Measurements from ENCODE around the gene MYO9A. TPM values are rescaled to one million over a fixed set of nuclear protein-coding genes. Genes with fewer than 3 reads are reported as not detected.

Gene MYO9A
- total and polyA plus RNA-seq, 3 experiments from 2014 or later = 20.3 to 22.2 (median 22.0) TPM

DNA sequence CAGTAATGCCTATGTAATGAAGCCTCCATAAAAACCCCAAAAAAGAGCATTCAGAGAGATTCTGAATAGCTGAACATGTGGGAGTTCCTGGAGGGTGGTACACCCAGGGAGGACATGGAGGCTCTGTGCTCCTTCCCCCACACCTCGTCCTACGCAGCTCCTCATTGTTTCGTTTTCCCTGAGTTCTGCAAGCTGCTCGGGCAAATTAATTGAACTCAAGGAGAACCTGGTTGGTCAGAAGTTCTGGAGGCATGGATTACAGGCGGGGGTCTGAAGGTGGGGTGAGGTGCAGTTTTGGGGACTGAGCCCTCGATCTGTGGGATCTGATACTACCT, 142.2 kb downstream of the MYO9A start:
- peaks cover 0 to 43% (median 6%) of the 10 kb centered on the region in 3 donors for H3K36me3 Mint-ChIP-seq
- H3K4me3 Mint-ChIP-seq = no peak overlapping the region
- Histone ChIP-seq H3K4me1 (ENCODE audit: insufficient read depth, low read length) (no peaks in the 10 kb centered on the region), H3K4me3 (ENCODE audit: low read length) (no peak overlapping the region), H3K27ac (ENCODE audit: low read depth, low read length) (no peak overlapping the region), H3K9me3 (ENCODE audit: low read length) (no peaks in the 10 kb centered on the region), H3K36me3 (ENCODE audit: insufficient read depth, low read length) (no peaks in the 10 kb centered on the region), H3K27me3 (ENCODE audit: insufficient read depth, low read length, poor library complexity, severe bottlenecking) (no peaks in the 10 kb centered on the region)
- DNase-seq = no peak
- H3K27ac Mint-ChIP-seq = peak overlapping the region in 1 of 8 donors; percentile 1
- no peaks in the 10 kb centered on the region for H3K27me3 Mint-ChIP-seq
- H3K4me1 Mint-ChIP-seq = no peaks in the 10 kb centered on the region
- H3K9me3 Mint-ChIP-seq = no peaks in the 10 kb centered on the region
- ChIA-PET CTCF (no interaction called here), POLR2A (no interaction called here)

DNA sequence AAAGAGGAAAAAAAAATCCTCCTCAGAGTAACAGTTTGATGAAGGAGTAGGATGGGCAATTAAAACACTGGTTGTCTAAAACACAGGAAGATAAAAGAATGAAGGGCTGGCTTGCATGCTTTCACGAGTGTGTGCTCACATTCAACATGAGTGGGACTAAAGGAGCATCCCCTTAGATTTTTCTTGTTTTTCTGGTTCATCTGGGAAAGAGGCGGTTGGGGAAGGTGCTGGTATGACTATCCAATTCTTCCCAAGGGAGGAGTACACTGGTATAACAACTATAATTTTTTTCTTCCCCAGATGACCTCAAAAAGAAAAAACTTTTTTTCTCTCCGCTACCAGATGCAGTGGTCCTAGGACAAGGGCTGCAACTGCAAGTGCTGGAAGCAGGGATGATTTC, 143.7 kb downstream of the MYO9A start:
- POLR2A ChIA-PET = no interaction called here
- Mint-ChIP-seq H3K27me3 (no peaks in the 10 kb centered on the region), H3K27ac (no peak overlapping the region), H3K4me1 (no peaks in the 10 kb centered on the region), H3K4me3 (no peak overlapping the region), H3K36me3 (peaks cover 0 to 45% (median 7%) of the 10 kb centered on the region in 3 donors), H3K9me3 (no peaks in the 10 kb centered on the region)
- Histone ChIP-seq H3K27me3 (ENCODE audit: insufficient read depth, low read length, poor library complexity, severe bottlenecking) (no peaks in the 10 kb centered on the region), H3K9me3 (ENCODE audit: low read length) (no peaks in the 10 kb centered on the region), H3K4me1 (ENCODE audit: insufficient read depth, low read length) (no peaks in the 10 kb centered on the region), H3K4me3 (ENCODE audit: low read length) (no peak overlapping the region), H3K27ac (ENCODE audit: low read depth, low read length) (no peak overlapping the region), H3K36me3 (ENCODE audit: insufficient read depth, low read length) (no peaks in the 10 kb centered on the region)
- CTCF ChIA-PET = no interaction called here
- no peak for DNase-seq

DNA sequence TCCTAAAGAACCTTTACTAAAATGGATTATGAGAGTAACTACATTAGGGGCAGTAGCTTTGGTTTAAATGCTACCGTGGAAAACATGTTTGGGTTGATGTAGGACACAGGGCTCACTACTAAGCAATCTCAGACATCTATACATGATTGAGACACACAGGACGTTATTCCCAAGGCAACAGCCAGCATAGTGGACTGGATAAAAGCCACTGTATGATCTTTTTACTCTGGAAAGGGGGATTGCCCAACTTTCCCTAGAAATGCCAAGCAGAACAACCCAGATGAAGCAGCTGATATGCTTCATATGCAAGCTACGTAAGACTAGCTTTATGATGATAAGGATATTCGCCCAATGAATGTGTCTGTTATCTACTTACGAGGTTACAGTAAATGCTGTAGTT, 144.6 kb downstream of the MYO9A start:
- H3K4me1 Mint-ChIP-seq = no peaks in the 10 kb centered on the region
- H3K4me1 ChIP-seq (ENCODE audit: insufficient read depth, low read length) = no peaks in the 10 kb centered on the region
- H3K36me3 ChIP-seq (ENCODE audit: insufficient read depth, low read length) = no peaks in the 10 kb centered on the region
- H3K27ac Mint-ChIP-seq = no peak overlapping the region
- POLR2A ChIA-PET = no interaction called here
- peaks cover 0 to 44% (median 8%) of the 10 kb centered on the region in 3 donors for H3K36me3 Mint-ChIP-seq
- DNase-seq = no peak
- H3K27me3 Mint-ChIP-seq = no peaks in the 10 kb centered on the region
- H3K9me3 ChIP-seq (ENCODE audit: low read length) = no peaks in the 10 kb centered on the region
- H3K4me3 ChIP-seq (ENCODE audit: low read length) = no peak overlapping the region
- no peaks in the 10 kb centered on the region for H3K9me3 Mint-ChIP-seq
- CTCF ChIA-PET = no interaction called here
- H3K4me3 Mint-ChIP-seq = no peak overlapping the region
- no peak overlapping the region for H3K27ac ChIP-seq (ENCODE audit: low read depth, low read length)
- H3K27me3 ChIP-seq (ENCODE audit: insufficient read depth, low read length, poor library complexity, severe bottlenecking) = no peaks in the 10 kb centered on the region

DNA sequence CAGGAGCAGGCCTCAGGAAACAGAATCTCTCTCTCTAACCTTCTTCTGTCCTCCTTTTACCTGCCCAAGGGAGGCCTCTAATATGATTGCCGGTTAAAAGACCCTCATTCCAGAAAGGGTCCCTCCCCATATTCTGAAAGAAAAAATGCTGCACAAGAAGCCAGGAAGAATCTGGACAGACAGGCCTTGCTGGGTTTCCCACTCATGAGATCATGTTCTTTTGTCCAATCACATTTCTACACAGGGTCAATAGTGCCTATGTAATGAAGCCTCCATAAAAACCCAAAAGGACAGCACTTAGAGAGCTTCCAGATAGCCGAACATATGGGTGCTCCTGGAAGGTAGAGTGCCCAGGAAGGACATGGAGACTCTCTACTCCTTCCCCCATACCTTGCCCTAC, 146.0 kb downstream of the MYO9A start:
- H3K9me3 ChIP-seq (ENCODE audit: low read length) = no peaks in the 10 kb centered on the region
- CTCF ChIA-PET = no interaction called here
- POLR2A ChIA-PET = no interaction called here
- no peaks in the 10 kb centered on the region for H3K9me3 Mint-ChIP-seq
- H3K36me3 ChIP-seq (ENCODE audit: insufficient read depth, low read length) = no peaks in the 10 kb centered on the region
- no peaks in the 10 kb centered on the region for H3K27me3 ChIP-seq (ENCODE audit: insufficient read depth, low read length, poor library complexity, severe bottlenecking)
- H3K4me1 ChIP-seq (ENCODE audit: insufficient read depth, low read length) = no peaks in the 10 kb centered on the region
- no peak overlapping the region for H3K4me3 Mint-ChIP-seq
- no peak overlapping the region for H3K27ac ChIP-seq (ENCODE audit: low read depth, low read length)
- no peaks in the 10 kb centered on the region for H3K27me3 Mint-ChIP-seq
- H3K27ac Mint-ChIP-seq = no peak overlapping the region
- no peaks in the 10 kb centered on the region for H3K4me1 Mint-ChIP-seq
- no peak overlapping the region for H3K4me3 ChIP-seq (ENCODE audit: low read length)
- peaks cover 0 to 44% (median 6%) of the 10 kb centered on the region in 3 donors for H3K36me3 Mint-ChIP-seq
- DNase-seq = no peak

DNA sequence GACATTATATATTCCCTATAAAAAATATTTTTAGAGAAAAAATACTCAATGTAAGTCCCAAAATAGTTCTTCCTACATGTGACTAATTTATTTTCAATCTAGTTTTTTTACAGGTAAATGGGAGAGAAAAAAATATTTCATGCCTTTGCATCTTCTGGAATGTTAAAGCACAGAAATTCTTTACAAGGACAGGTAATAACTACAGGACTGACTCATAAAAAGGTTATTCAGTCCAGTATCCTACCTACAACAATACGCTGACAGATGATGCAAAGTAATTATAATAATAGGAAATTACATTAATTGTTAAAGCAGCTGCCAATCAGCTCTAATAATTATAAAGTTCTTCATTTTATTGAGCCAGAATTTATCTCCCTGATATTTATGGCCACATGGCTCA, 147.5 kb downstream of the MYO9A start:
- no peak overlapping the region for H3K27ac ChIP-seq (ENCODE audit: low read depth, low read length)
- Mint-ChIP-seq H3K27ac (no peak overlapping the region), H3K36me3 (peaks cover 0 to 41% (median 11%) of the 10 kb centered on the region in 3 donors), H3K4me3 (no peak overlapping the region), H3K9me3 (no peaks in the 10 kb centered on the region), H3K4me1 (no peaks in the 10 kb centered on the region), H3K27me3 (no peaks in the 10 kb centered on the region)
- CTCF ChIA-PET = no interaction called here
- H3K4me3 ChIP-seq (ENCODE audit: low read length) = no peak overlapping the region
- no peaks in the 10 kb centered on the region for H3K4me1 ChIP-seq (ENCODE audit: insufficient read depth, low read length)
- POLR2A ChIA-PET = no interaction called here
- no peaks in the 10 kb centered on the region for H3K27me3 ChIP-seq (ENCODE audit: insufficient read depth, low read length, poor library complexity, severe bottlenecking)
- no peak for DNase-seq
- H3K9me3 ChIP-seq (ENCODE audit: low read length) = no peaks in the 10 kb centered on the region
- no peaks in the 10 kb centered on the region for H3K36me3 ChIP-seq (ENCODE audit: insufficient read depth, low read length)

DNA sequence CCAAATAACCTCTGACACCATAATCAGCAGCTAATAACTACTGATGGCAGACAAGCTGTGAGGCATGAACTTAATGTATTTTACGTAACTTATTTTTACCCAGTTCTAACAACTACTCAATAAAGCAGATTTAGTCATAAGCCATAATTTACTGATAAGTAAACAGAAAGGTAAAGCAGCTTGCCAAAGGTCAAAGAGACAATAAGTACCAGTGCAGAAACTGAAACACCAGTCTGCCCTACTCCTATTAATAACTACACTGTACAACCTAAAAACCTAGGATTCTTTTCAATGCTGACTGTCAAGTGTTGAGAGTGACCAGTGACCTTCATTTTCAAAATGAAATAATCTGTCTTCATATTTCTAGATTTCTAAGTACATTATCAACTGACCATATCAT, 155.4 kb downstream of the MYO9A start:
- H3K9me3 Mint-ChIP-seq = no peaks in the 10 kb centered on the region
- CTCF ChIA-PET = no interaction called here
- H3K27ac Mint-ChIP-seq = no peak overlapping the region
- Histone ChIP-seq H3K9me3 (ENCODE audit: low read length) (no peaks in the 10 kb centered on the region), H3K27ac (ENCODE audit: low read depth, low read length) (no peak overlapping the region), H3K36me3 (ENCODE audit: insufficient read depth, low read length) (no peaks in the 10 kb centered on the region), H3K4me3 (ENCODE audit: low read length) (no peak overlapping the region), H3K27me3 (ENCODE audit: insufficient read depth, low read length, poor library complexity, severe bottlenecking) (no peaks in the 10 kb centered on the region), H3K4me1 (ENCODE audit: insufficient read depth, low read length) (no peaks in the 10 kb centered on the region)
- DNase-seq = no peak
- H3K27me3 Mint-ChIP-seq = no peaks in the 10 kb centered on the region
- peaks cover 4 to 43% (median 18%) of the 10 kb centered on the region in 3 donors for H3K36me3 Mint-ChIP-seq
- H3K4me3 Mint-ChIP-seq = no peak overlapping the region
- POLR2A ChIA-PET = no interaction called here
- no peaks in the 10 kb centered on the region for H3K4me1 Mint-ChIP-seq

DNA sequence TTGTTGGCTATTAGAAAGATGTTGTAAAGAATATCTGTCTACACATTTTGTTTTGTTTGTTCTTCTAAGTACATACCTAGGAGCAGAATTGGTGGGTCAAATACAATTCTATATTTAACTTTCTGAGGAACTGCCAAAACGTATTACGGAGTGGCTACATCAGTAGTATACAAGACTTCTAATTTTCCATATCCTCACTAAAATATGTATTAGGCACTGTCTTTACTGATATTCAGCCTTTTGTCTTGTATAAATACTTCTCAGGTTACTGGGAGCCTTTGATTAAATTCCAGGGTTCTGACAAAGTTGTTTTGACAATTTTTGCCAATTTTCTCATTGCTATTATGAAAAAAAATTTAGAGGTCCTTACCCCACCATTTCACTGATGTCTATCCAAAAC, 160.9 kb downstream of the MYO9A start:
- no peak overlapping the region for H3K4me3 ChIP-seq (ENCODE audit: low read length)
- no peaks in the 10 kb centered on the region for H3K27me3 Mint-ChIP-seq
- H3K36me3 ChIP-seq (ENCODE audit: insufficient read depth, low read length) = no peaks in the 10 kb centered on the region
- no peaks in the 10 kb centered on the region for H3K9me3 ChIP-seq (ENCODE audit: low read length)
- no peak overlapping the region for H3K27ac ChIP-seq (ENCODE audit: low read depth, low read length)
- DNase-seq = no peak
- ChIA-PET CTCF (no interaction called here), POLR2A (no interaction called here)
- H3K27me3 ChIP-seq (ENCODE audit: insufficient read depth, low read length, poor library complexity, severe bottlenecking) = no peaks in the 10 kb centered on the region
- H3K4me1 Mint-ChIP-seq = no peaks in the 10 kb centered on the region
- H3K36me3 Mint-ChIP-seq = peaks cover 4 to 42% (median 16%) of the 10 kb centered on the region in 3 donors
- no peaks in the 10 kb centered on the region for H3K4me1 ChIP-seq (ENCODE audit: insufficient read depth, low read length)
- H3K27ac Mint-ChIP-seq = no peak overlapping the region
- H3K4me3 Mint-ChIP-seq = no peak overlapping the region
- H3K9me3 Mint-ChIP-seq = no peaks in the 10 kb centered on the region

DNA sequence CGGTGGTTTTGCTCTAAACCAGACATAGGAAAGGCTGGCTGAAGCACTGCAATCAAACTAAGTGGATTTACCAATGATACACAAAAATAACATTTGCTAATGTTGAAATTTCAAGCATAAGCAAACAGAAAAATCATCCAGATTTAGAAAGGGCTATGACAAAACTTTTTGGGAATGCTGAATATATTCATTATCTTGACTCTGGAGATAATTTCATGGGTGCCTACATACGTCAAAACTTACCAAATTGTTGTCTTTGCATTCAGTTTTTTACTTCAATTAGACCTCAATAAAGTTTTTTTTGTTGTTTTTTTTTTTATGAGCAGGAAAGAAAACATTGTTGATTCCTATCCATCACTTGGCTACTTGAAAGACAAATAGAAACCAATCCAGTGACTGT, 166.8 kb downstream of the MYO9A start:
- Histone ChIP-seq H3K4me1 (ENCODE audit: insufficient read depth, low read length) (no peaks in the 10 kb centered on the region), H3K27ac (ENCODE audit: low read depth, low read length) (no peak overlapping the region), H3K27me3 (ENCODE audit: insufficient read depth, low read length, poor library complexity, severe bottlenecking) (no peaks in the 10 kb centered on the region), H3K4me3 (ENCODE audit: low read length) (no peak overlapping the region), H3K9me3 (ENCODE audit: low read length) (no peaks in the 10 kb centered on the region), H3K36me3 (ENCODE audit: insufficient read depth, low read length) (no peaks in the 10 kb centered on the region)
- H3K27ac Mint-ChIP-seq = no peak overlapping the region
- no peaks in the 10 kb centered on the region for H3K9me3 Mint-ChIP-seq
- POLR2A ChIA-PET = no interaction called here
- H3K36me3 Mint-ChIP-seq = peaks cover 4 to 23% (median 15%) of the 10 kb centered on the region in 3 donors
- no peak for DNase-seq
- no peak overlapping the region for H3K4me3 Mint-ChIP-seq
- CTCF ChIA-PET = no interaction called here
- no peaks in the 10 kb centered on the region for H3K4me1 Mint-ChIP-seq
- no peaks in the 10 kb centered on the region for H3K27me3 Mint-ChIP-seq

DNA sequence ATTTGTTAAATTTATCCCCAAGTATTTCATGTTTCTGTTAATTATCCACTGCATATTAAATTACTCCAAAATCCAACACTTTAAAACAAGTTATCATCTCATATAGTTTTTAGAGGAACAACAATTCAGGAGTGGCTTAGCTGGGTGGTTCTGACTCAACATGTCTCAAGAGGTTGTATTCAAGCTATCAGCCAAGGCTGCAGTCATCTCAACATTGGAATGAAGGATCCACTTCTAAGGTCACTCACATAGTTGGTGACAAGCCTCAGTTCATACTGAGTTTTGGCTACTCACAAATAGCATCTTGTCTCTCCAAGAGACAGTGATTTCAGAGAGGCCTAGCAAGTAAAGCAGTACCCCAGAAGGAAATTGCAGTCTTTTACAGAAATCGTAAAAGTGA, 172.9 kb downstream of the MYO9A start:
- H3K36me3 Mint-ChIP-seq = peaks cover 0 to 12% (median 1%) of the 10 kb centered on the region in 3 donors
- CTCF ChIA-PET = no interaction called here
- POLR2A ChIA-PET = no interaction called here

More for the DNA sequence above, 172.9 kb downstream of the MYO9A start:
- Histone ChIP-seq H3K9me3 (ENCODE audit: low read length) (no peaks in the 10 kb centered on the region), H3K27me3 (ENCODE audit: insufficient read depth, low read length, poor library complexity, severe bottlenecking) (no peaks in the 10 kb centered on the region), H3K4me3 (ENCODE audit: low read length) (no peak overlapping the region), H3K36me3 (ENCODE audit: insufficient read depth, low read length) (no peaks in the 10 kb centered on the region), H3K4me1 (ENCODE audit: insufficient read depth, low read length) (no peaks in the 10 kb centered on the region), H3K27ac (ENCODE audit: low read depth, low read length) (no peak overlapping the region)
- Mint-ChIP-seq H3K4me1 (no peaks in the 10 kb centered on the region), H3K27me3 (no peaks in the 10 kb centered on the region), H3K27ac (peak overlapping the region in 1 of 8 donors; percentile 48), H3K9me3 (no peaks in the 10 kb centered on the region), H3K4me3 (no peak overlapping the region)
- no peak for DNase-seq
